Erythroblast (primary cell): Measurements from ENCODE around the gene SALL2.

Experiments used
- DNase-seq, 2 experiments: peaks; one replicate each; lab custom pipeline; 2025; lab: John Stamatoyannopoulos, UW
- GATA1 ChIP-seq: IDR thresholded peaks from 2 replicates; pipeline ENCODE4 v1.6.1; 2011; ENCODE audit warnings: low read depth, mild to moderate bottlenecking, control low read depth, low read length, moderate library complexity
- POLR2A ChIP-seq: IDR thresholded peaks from 2 replicates; pipeline ENCODE4 v1.6.1; 2011; ENCODE audit warnings: mild to moderate bottlenecking, low read length

Gene SALL2

GRCh38 chr14:21536418-21537089 is 10.4 kb upstream of the SALL2 start:
- DNase-seq: no peak
- TF ChIP-seq GATA1 (no peak), POLR2A (no peak)

- TF ChIP-seq GATA1: no peak
- no peak for TF ChIP-seq POLR2A
Measured at GRCh38 chr14:21535545-21536417, 9.6 kb upstream of the SALL2 start.

GRCh38 chr14:21534576-21534975 is 8.4 kb upstream of the SALL2 start:
- TF ChIP-seq POLR2A (no peak), GATA1 (no peak)
- DNase-seq: no peak

More at GRCh38 chr14:21535545-21536417, 9.6 kb upstream of the SALL2 start:
- DNase-seq: no peak

GRCh38 chr14:21533294-21533693 is 7.1 kb upstream of the SALL2 start:
- no peak for DNase-seq
- TF ChIP-seq GATA1: no peak
- no peak for TF ChIP-seq POLR2A

- TF ChIP-seq POLR2A: no peak
- no peak for TF ChIP-seq GATA1
- no peak for DNase-seq
Measured at GRCh38 chr14:21529515-21529914, 3.4 kb upstream of the SALL2 start.

GRCh38 chr14:21528381-21529348 is 2.5 kb upstream of the SALL2 start:
- peak; percentile 42 to 60 for DNase-seq
- TF ChIP-seq POLR2A: no peak
- TF ChIP-seq GATA1: no peak

GRCh38 chr14:21527318-21527679 is 1.2 kb upstream of the SALL2 start:
- TF ChIP-seq GATA1 (no peak), POLR2A (no peak)
- no peak for DNase-seq

GRCh38 chr14:21526672-21527317 is 649 bp upstream of the SALL2 start:
- TF ChIP-seq GATA1: no peak
- TF ChIP-seq POLR2A: no peak
- DNase-seq: peak in 1 of 2 experiments; percentile 26

- no peak for DNase-seq
Measured at GRCh38 chr14:21525571-21525961, 580 bp downstream of the SALL2 start.

GRCh38 chr14:21524575-21525490 is 1.3 kb downstream of the SALL2 start:
- no peak for DNase-seq
- TF ChIP-seq POLR2A (no peak), GATA1 (no peak)

More at GRCh38 chr14:21525571-21525961, 580 bp downstream of the SALL2 start:
- TF ChIP-seq GATA1 (no peak), POLR2A (no peak)

GRCh38 chr14:21523203-21523602 is 2.9 kb downstream of the SALL2 start:
- TF ChIP-seq GATA1 (no peak), POLR2A (no peak)
- no peak for DNase-seq

- TF ChIP-seq POLR2A (no peak), GATA1 (no peak)
- no peak for DNase-seq
Measured at GRCh38 chr14:21521501-21521900, 4.6 kb downstream of the SALL2 start.
